GM23338 (cell line): ENCODE data around the gene MAP3K21. TPM values are rescaled to one million over a fixed set of nuclear protein-coding genes. Genes with fewer than 3 reads are reported as not detected.

ENCODE experiments used
- ATAC-seq: fragments of 200-7000 bp; cut with Tn5 transposase; 3 replicates; pipeline ENCODE4 v1.9.1; 2020
- DNase-seq: peaks from one replicate; pipeline ENCODE4 v3.0.0-alpha.2; 2015; ENCODE audit warnings: low spot score
- H2AFZ ChIP-seq: fragments of 200-600 bp; sonication (generic); 2 replicates; pipeline ENCODE4 v1.8.0; 2016; ENCODE audit warnings: antibody characterized with exemption, mild to moderate bottlenecking, moderate library complexity
- H3F3A ChIP-seq: fragments of 200-600 bp; sonication (generic); replicated peaks from 2 replicates; pipeline ENCODE4 v1.8.0; 2017; ENCODE audit warnings: antibody characterized with exemption, mixed run types, low read depth
- H3K27ac ChIP-seq: fragments of 200-600 bp; sonication (generic); 2 replicates; pipeline ENCODE4 v1.6.1; 2016; ENCODE audit warnings: low read depth
- H3K27me3 ChIP-seq: fragments of 200-600 bp; sonication (generic); 2 replicates; pipeline ENCODE4 v1.8.0; 2016; ENCODE audit warnings: mild to moderate bottlenecking, mixed run types, moderate library complexity; ENCODE audit not compliant: insufficient read depth
- H3K36me3 ChIP-seq: fragments of 200-600 bp; sonication (generic); 2 replicates; pipeline ENCODE4 v1.8.0; 2016; ENCODE audit warnings: mild to moderate bottlenecking; ENCODE audit not compliant: insufficient read depth
- H3K4me1 ChIP-seq: fragments of 200-600 bp; sonication (generic); 2 replicates; pipeline ENCODE4 v1.8.0; 2016; ENCODE audit warnings: mild to moderate bottlenecking, moderate library complexity; ENCODE audit not compliant: insufficient read depth
- H3K4me2 ChIP-seq: fragments of 200-600 bp; sonication (generic); 2 replicates; pipeline ENCODE4 v1.7.1; 2017; ENCODE audit warnings: mixed run types
- H3K4me3 ChIP-seq: fragments of 200-600 bp; sonication (generic); 2 replicates; pipeline ENCODE4 v1.6.1; 2016; ENCODE audit warnings: mixed run types
- H3K79me2 ChIP-seq: fragments of 200-600 bp; sonication (generic); replicated peaks from 2 replicates; pipeline ENCODE4 v1.8.0; 2017; ENCODE audit warnings: mild to moderate bottlenecking; ENCODE audit not compliant: insufficient read depth
- H3K9me2 ChIP-seq: fragments of 200-600 bp; sonication (generic); 2 replicates; pipeline ENCODE4 v1.8.0; 2017; ENCODE audit not compliant: insufficient read depth
- H4K20me1 ChIP-seq: fragments of 200-600 bp; sonication (generic); replicated peaks from 2 replicates; pipeline ENCODE4 v1.8.0; 2017; ENCODE audit warnings: mild to moderate bottlenecking; ENCODE audit not compliant: insufficient read depth
- H3K27ac Mint-ChIP-seq: 2 replicates; pipeline ENCODE4 v1.8.0; 2020; ENCODE audit warnings: inconsistent platforms, mild to moderate bottlenecking, moderate library complexity, mixed read lengths
- H3K27me3 Mint-ChIP-seq: 3 replicates; pipeline ENCODE4 v1.8.0; 2022; ENCODE audit warnings: low read depth, mild to moderate bottlenecking, moderate library complexity, mixed read lengths, inconsistent platforms; ENCODE audit not compliant: insufficient read depth, poor library complexity
- H3K36me3 Mint-ChIP-seq: 3 replicates; pipeline ENCODE4 v1.8.0; 2021; ENCODE audit warnings: low read depth, mild to moderate bottlenecking, inconsistent platforms, moderate library complexity, mixed read lengths
- H3K4me1 Mint-ChIP-seq: 3 replicates; pipeline ENCODE4 v1.8.0; 2020; ENCODE audit warnings: mild to moderate bottlenecking, inconsistent platforms, mixed read lengths
- H3K4me3 Mint-ChIP-seq: 3 replicates; pipeline ENCODE4 v1.8.0; 2021; ENCODE audit warnings: moderate library complexity, mild to moderate bottlenecking, inconsistent platforms, mixed read lengths
- H3K9me3 Mint-ChIP-seq: 3 replicates; pipeline ENCODE4 v1.8.0; 2020; ENCODE audit warnings: moderate library complexity, mild to moderate bottlenecking, inconsistent platforms, mixed read lengths
- CREB1 ChIP-seq: fragments of 250-450 bp; sonication (Bioruptor Pico); IDR thresholded peaks from 2 replicates; pipeline ENCODE4 v1.5.0; 2020; ENCODE audit warnings: low read depth, mild to moderate bottlenecking, moderate library complexity
- EZH2 ChIP-seq: fragments of 200-600 bp; sonication (generic); IDR thresholded peaks from one replicate; pipeline ENCODE4 v1.8.0; 2017; ENCODE audit warnings: antibody characterized with exemption, mild to moderate bottlenecking, low read depth; ENCODE audit not compliant: unreplicated experiment
- EZH2phosphoT487 ChIP-seq: fragments of 200-600 bp; sonication (generic); IDR thresholded peaks from one replicate; pipeline ENCODE4 v1.8.1; 2018; ENCODE audit warnings: antibody characterized with exemption; ENCODE audit not compliant: unreplicated experiment
- JUNB ChIP-seq: IDR thresholded peaks from one replicate; pipeline ENCODE4 v1.6.1; 2016; ENCODE audit warnings: antibody characterized with exemption; ENCODE audit not compliant: unreplicated experiment
- NANOG ChIP-seq: IDR thresholded peaks from 2 replicates; pipeline ENCODE4 v1.6.1; 2016; ENCODE audit warnings: antibody characterized with exemption, borderline replicate concordance
- POLR2AphosphoS5 ChIP-seq: IDR thresholded peaks from 2 replicates; pipeline ENCODE4 v1.6.1; 2016; ENCODE audit warnings: antibody characterized with exemption, low read depth
- STAT1 ChIP-seq: IDR thresholded peaks from one replicate; pipeline ENCODE4 v1.6.1; 2016; ENCODE audit warnings: antibody characterized with exemption; ENCODE audit not compliant: unreplicated experiment
- ZNF114 ChIP-seq: fragments of 250-450 bp; sonication (Bioruptor Pico); IDR thresholded peaks from 2 replicates; pipeline ENCODE4 v1.5.0; 2020; ENCODE audit warnings: mild to moderate bottlenecking, moderate library complexity
- ZNF331 ChIP-seq: fragments of 250-450 bp; sonication (Bioruptor Pico); IDR thresholded peaks from 2 replicates; pipeline ENCODE4 v1.5.0; 2020; ENCODE audit warnings: low read depth, mild to moderate bottlenecking, moderate library complexity
- polyA plus RNA-seq: library from polyadenylated mRNA; unstranded; fragments of >200 nt; fragmentation: Nextera tagmentation; extraction: Ambion mirVana; gene quantifications from 2 replicates; pipeline ENCODE4 v1.2.1, GENCODE V29; 2016
- total RNA-seq: library from RNA; depleted of rRNA; stranded (reverse); fragments of >200 nt; shearing (Covaris generic); gene quantifications from 2 replicates; pipeline ENCODE4 v1.2.3, GENCODE V29; 2014
- TF ChIP-seq, protein P1 (sequence below): IDR thresholded peaks from 2 replicates; pipeline ENCODE4 v1.6.1; 2016; ENCODE audit warnings: antibody characterized with exemption
- TF ChIP-seq, protein P2 (sequence below): IDR thresholded peaks from one replicate; pipeline ENCODE4 v1.6.1; 2018; ENCODE audit warnings: antibody characterized with exemption; ENCODE audit not compliant: unreplicated experiment
- TF ChIP-seq, protein P3 (sequence below), 2 experiments: fragments of 200-600 bp in 1 of 2; sonication (generic) in 1 of 2; conservative IDR thresholded peaks; 2 replicates each; pipeline versions ENCODE4 v1.5.1 to v1.6.1; 2016 to 2017; ENCODE audit warnings: antibody characterized with exemption in 2 of 2, low read depth in 2 of 2, mild to moderate bottlenecking in 2 of 2, moderate library complexity in 1 of 2

Gene MAP3K21
- total and polyA plus RNA-seq, 2 experiments from 2014 or later: 11.7 to 40.1 TPM

DNA sequence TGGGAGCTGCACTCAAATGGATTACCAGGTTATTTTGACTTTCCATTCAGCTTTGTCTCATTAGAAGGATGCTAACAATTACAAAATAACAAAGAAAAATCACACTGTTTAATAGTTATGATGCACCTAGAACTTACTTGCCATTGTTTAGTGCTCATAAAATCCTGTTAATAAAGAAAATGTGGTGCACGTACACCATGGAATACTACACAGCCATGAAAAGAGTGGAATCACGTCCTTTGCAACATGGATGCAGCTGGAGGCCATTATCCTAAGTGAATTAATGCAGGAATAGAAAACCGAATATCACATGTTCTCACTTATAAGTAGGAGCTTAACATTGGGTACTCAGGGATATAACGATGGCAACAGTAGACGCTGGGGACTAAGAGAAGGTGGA lies 19.8 kb downstream of the MAP3K21 start (continued):
- TF ChIP-seq, protein P1, sequence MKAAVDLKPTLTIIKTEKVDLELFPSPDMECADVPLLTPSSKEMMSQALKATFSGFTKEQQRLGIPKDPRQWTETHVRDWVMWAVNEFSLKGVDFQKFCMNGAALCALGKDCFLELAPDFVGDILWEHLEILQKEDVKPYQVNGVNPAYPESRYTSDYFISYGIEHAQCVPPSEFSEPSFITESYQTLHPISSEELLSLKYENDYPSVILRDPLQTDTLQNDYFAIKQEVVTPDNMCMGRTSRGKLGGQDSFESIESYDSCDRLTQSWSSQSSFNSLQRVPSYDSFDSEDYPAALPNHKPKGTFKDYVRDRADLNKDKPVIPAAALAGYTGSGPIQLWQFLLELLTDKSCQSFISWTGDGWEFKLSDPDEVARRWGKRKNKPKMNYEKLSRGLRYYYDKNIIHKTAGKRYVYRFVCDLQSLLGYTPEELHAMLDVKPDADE: no peak
- TF ChIP-seq JUNB: no peak

DNA sequence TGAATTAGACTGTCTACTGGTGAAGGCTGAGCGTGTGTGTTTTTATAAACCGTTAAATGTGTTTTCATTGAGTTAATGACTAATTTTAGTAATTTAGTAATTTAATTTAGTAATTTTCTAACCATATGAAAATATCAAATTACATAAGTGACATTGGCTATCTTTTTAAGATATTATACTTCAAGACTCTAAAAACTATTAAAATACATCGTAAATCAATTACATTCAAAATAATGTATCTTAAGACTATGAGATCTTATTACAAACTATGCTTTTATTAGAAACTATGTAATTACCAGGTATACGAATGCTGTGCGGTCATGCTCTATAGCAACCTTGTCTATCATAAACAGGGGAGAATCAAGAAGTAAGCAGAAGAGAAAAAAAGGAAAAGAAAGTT lies 21.6 kb downstream of the MAP3K21 start:
- H3K27me3 Mint-ChIP-seq: peaks cover 2% of the 10 kb centered on the region
- peaks cover 8% of the 10 kb centered on the region; the same call in 2 of the 3 replicates for H3K9me3 Mint-ChIP-seq
- H3K36me3 Mint-ChIP-seq: peaks cover 31% of the 10 kb centered on the region
- TF ChIP-seq POLR2AphosphoS5 (no peak), NANOG (no peak), EZH2 (no peak), ZNF331 (no peak), EZH2phosphoT487 (no peak), CREB1 (no peak), STAT1 (no peak), JUNB (no peak), ZNF114 (CRISPR knock-in tag) (no peak)
- TF ChIP-seq, protein P2, sequence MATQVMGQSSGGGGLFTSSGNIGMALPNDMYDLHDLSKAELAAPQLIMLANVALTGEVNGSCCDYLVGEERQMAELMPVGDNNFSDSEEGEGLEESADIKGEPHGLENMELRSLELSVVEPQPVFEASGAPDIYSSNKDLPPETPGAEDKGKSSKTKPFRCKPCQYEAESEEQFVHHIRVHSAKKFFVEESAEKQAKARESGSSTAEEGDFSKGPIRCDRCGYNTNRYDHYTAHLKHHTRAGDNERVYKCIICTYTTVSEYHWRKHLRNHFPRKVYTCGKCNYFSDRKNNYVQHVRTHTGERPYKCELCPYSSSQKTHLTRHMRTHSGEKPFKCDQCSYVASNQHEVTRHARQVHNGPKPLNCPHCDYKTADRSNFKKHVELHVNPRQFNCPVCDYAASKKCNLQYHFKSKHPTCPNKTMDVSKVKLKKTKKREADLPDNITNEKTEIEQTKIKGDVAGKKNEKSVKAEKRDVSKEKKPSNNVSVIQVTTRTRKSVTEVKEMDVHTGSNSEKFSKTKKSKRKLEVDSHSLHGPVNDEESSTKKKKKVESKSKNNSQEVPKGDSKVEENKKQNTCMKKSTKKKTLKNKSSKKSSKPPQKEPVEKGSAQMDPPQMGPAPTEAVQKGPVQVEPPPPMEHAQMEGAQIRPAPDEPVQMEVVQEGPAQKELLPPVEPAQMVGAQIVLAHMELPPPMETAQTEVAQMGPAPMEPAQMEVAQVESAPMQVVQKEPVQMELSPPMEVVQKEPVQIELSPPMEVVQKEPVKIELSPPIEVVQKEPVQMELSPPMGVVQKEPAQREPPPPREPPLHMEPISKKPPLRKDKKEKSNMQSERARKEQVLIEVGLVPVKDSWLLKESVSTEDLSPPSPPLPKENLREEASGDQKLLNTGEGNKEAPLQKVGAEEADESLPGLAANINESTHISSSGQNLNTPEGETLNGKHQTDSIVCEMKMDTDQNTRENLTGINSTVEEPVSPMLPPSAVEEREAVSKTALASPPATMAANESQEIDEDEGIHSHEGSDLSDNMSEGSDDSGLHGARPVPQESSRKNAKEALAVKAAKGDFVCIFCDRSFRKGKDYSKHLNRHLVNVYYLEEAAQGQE: no peak
- TF ChIP-seq, protein P1: no peak
- TF ChIP-seq, protein P3, sequence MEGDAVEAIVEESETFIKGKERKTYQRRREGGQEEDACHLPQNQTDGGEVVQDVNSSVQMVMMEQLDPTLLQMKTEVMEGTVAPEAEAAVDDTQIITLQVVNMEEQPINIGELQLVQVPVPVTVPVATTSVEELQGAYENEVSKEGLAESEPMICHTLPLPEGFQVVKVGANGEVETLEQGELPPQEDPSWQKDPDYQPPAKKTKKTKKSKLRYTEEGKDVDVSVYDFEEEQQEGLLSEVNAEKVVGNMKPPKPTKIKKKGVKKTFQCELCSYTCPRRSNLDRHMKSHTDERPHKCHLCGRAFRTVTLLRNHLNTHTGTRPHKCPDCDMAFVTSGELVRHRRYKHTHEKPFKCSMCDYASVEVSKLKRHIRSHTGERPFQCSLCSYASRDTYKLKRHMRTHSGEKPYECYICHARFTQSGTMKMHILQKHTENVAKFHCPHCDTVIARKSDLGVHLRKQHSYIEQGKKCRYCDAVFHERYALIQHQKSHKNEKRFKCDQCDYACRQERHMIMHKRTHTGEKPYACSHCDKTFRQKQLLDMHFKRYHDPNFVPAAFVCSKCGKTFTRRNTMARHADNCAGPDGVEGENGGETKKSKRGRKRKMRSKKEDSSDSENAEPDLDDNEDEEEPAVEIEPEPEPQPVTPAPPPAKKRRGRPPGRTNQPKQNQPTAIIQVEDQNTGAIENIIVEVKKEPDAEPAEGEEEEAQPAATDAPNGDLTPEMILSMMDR (conservative IDR thresholded peaks at IDR 0.05; ENCODE audit: low read depth in 2 of 2): no peak

More for the DNA sequence above, 21.6 kb downstream of the MAP3K21 start:
- no peak for DNase-seq
- Histone ChIP-seq H3K79me2 (peaks cover 57% of the 10 kb centered on the region), H3F3A (no peaks in the 10 kb centered on the region), H4K20me1 (no peaks in the 10 kb centered on the region; the same call in 1 of the 2 replicates), H3K36me3 (peaks cover 6% of the 10 kb centered on the region; the same call in 1 of the 2 replicates), H3K4me1 (peaks cover 15% of the 10 kb centered on the region; the same call in 1 of the 2 replicates), H3K4me3 (no peak overlapping the region), H3K27ac (no peak overlapping the region), H2AFZ (no peak overlapping the region), H3K4me2 (no peak overlapping the region), H3K9me2 (no peaks in the 10 kb centered on the region), H3K27me3 (no peaks in the 10 kb centered on the region)
- Mint-ChIP-seq H3K4me1 (peaks cover 25% of the 10 kb centered on the region), H3K27ac (no peak overlapping the region), H3K4me3 (no peak overlapping the region)
- ATAC-seq: no peak
